Measurements from ENCODE around the gene MAML1.

- no peak for TF ChIP-seq CTCF (IDR thresholded peaks at IDR 0.05)
- TF ChIP-seq EZH2 (IDR thresholded peaks at IDR 0.05): no peak
These were observed 47.2 kb downstream of the MAML1 start for GRCh38 chr5:179779826-179780225.

Data from neural progenitor cell (in vitro differentiated cells).